ENCODE results near the gene DNAJB12.
"Not testable (repeated sequence)": the region's sequence is repeated elsewhere in the genome, so short reads cannot be mapped to it uniquely, and the experiment has no call there.

Gene DNAJB12

DNA sequence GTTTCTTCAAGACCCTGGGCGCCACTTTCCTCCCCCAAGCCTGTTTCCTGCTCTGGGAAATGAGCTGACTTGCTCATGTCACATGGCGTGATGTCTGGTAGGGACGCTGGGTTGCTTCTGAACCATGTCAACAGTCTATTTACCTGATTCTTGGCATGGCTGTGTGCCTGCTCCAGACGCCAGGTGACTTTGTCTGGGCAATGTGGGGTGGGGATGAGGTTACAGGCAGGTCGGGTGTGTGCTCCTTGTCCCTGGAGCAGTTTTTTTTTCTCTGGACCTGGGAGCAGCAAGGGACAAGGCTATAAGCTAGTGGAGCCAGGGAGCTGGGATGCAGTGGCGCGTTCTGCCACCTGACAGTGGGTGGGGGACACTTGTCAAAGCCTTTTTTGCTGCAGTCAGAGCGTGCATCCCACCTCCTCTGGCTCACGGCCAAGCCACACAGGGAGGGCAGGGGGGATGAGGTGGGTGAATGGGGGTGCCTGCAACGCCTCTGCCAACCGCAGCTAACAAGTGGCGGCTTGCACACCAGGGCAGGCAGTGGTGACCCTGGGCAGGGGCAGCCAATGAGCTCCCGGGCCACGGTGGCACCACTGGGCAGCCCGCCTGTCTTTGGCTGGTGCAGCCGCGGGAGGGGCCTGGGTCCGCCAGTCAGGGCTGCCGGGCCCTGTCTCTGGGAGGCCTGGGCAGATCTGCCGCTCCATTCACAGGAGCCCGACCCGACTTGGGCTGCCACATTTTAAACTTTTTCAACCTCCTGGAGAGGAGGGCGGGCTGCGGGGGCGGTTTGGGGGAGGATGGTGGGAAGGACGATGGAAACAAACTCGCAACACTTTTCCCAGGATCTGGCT lies 22.9 kb downstream of the DNAJB12 start:
- peak; percentile 60 to 85 for DNase-seq (ENCODE audit: low read depth in 2 of 2, low spot score in 1 of 2)

DNA sequence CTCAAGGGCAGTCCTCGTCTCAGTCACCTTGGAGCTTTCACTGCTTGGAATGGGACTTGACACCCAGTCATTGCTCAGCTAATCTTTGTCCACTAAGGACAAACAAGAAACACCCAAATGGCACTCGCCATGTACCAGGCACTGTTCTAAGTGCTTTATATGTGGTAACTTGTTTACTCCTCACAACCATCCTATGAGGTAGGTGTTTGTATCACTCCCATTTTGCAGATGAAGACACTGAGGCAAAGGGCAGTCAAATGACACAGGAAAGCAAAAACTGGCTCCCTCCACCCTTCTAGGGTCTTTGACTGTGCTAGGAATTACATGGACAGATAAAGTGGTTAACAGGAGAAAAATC lies 24.7 kb downstream of the DNAJB12 start:
- no peak for DNase-seq (ENCODE audit: low read depth in 2 of 2, low spot score in 1 of 2)

DNA sequence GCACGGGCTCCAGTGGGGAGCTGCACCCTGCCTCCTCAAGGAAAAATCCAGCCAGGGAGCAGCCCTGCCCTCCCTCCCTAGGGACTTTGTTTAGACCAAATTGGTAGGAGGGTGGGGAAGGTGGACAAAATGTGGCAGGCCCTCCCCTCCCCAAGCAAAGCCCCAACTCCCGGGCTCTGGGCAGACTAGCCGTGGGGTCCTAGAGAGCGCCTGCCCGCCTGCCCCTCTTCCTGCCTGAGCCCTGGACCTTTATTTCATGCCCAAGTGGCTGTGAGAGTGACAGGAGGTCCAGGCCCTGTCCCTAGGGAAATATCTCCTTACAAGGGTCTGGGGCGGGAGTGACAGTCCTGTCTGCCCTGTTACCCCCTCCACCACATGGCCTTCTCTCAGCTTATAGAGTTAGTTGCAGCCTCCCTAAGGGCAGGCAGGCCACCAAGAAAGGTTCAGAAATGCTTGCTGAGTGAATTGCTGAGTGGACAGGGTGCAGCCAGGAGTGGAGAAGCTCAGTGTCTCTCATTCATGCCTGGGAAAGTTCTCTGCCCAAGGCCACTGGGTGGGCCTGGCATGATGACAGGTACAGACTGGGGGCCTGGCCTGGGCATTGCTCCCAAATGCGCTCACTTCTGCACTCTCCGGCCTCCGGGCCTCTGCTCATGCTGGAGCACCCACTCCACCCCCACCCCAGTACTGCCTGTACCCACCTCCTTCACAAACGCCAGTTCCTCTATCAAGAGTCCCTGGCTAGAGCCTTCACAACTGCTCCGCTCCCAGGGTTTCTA lies 25.2 kb downstream of the DNAJB12 start:
- DNase-seq (ENCODE audit: low read depth in 2 of 2, low spot score in 1 of 2) = no peak

DNA sequence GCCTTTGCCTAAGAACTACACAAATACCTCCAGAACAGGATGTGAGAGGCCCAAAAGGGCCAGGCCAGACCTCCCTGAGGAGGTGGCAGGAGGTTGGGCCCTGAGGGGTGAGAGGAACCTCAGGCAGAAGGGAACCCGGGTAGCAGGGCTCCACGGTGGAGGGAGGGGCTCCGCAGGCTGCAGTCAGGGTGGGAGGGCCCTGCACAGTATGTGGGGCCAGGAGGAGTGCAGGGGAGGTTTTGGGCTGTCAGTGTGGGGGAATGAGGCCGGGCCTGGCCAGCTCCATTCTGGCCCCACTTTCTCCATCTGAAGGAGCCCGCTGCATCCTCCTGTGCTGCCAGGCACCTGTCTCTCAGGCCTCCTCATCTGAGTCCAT lies 25.9 kb downstream of the DNAJB12 start:
- DNase-seq (ENCODE audit: low read depth in 2 of 2, low spot score in 1 of 2) = no peak

DNA sequence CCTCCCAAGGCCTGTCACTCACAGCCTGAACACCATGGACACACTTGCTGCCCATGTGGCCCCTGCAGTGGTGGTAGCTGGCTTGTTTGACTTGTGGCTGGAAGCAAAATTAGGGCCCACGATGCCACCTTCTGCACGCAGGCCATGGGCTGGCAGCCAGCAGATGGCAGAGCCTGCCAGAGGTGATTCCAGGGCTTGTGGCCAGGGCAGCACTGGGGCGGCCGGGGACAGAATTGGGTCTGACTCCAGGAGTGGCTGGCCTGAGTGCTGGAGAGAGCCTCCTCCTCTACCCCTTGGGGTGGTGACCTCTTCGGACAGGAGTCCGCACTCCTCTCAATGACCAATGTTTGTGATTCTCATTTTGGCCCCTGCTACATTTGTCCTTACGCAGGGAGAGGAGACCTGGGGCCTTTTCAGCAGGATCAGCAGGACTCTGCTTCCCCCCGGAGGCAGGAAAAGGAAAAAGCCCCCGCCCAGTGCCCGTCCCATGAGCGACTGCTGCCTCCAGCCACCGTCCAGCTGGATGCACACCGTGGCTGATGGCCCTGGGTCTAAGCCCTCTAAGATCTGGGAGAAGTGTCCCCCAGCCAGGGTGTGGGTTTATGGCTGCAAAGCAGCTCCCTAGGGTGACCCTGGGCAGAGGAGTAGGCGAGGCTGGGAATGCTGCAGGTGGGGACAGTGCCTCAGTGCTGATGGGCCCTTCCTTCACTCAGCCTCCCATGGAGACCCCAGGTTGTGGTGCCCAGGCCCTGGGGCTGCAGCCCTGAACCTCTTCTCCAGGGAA lies 26.5 kb downstream of the DNAJB12 start:
- no peak for DNase-seq (ENCODE audit: low read depth in 2 of 2, low spot score in 1 of 2)

DNA sequence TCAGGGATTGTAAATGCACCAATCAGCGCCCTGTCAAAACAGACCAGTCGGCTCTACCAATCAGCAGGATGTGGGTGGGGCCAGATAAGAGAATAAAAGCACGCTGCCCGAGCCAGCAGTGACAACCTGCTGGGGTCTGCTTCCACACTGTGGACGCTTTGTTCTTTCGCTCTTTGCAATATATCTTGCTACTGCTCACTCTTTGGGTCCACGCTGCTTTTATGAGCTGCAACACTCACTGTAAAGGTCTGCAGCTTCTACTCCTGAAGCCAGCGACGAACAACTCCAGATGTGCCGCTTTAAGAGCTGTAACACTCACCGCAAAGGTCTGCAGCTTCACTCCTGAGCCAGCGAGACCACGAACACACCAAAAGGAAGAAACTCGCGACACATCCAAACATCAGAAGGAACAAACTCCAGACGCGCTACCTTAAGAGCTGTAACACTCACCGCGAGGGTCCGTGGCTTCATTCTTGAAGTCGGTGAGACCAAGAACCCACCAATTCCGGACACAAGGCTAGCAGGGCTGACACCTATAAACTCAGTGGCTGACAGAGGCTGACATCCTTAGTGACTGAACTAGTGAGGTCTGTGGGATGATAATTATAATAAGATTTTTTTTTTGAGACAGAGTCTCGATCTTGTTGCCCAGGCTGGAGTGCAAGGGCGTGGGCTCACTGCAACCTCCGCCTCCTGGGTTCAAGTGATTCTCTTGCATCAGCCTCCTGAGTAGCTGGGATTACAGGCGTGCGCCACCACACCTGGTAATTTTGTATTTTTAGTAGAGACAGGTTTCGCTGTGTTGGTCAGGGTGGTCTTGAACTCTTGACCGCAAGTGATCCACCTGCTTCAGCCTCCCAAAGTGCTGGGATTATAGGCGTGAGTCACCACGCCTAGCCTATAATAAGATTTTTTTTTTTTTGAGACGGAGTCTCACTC lies 27.8 kb downstream of the DNAJB12 start:
- DNase-seq (ENCODE audit: low read depth in 2 of 2, low spot score in 1 of 2) = peak in 1 of 2 donors; percentile 43

DNA sequence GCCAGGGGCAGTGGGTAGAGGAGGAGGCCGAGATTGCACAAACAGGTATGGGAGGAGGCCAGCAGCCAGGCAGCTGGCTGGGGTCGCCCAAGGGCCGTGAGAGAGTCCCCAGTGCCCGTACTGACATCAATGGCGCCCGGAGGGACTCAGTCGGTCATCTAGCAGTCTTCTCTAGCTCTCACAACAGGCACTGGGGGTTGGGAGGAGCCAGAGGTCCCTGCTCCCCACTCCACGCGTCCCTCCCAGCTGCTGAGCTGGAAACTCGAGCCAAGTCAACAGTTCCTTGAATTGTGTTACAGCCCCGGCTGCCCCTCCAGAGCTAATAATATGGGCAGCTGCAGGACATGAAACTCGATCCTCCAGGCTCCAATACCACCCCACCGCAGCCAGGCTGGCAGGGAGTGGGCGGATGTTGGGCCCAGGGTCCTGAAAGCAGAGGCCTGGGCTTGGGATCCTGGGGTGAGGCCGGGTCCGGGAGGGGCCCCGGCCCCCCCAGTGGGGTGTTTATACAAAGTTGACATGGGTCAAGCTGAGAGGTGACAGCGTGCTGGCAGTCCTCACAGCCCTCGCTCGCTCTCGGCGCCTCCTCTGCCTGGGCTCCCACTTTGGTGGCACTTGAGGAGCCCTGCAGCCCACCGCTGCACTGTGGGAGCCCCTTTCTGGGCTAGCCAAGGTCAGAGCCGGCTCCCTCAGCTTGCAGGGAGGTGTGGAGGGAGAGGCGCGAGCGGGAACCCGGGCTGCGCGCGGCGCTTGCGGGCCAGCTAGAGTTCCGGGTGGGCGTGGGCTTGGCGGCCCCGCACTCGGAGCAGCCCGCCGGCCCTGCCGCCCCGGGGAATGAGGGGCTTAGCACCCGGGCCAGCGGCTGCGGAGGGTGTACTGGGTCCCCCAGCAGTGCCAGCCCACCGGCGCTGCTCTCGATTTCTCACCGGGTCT lies 29.2 kb downstream of the DNAJB12 start:
- not testable (repeated sequence) for DNase-seq (ENCODE audit: low read depth in 2 of 2, low spot score in 1 of 2)

DNA sequence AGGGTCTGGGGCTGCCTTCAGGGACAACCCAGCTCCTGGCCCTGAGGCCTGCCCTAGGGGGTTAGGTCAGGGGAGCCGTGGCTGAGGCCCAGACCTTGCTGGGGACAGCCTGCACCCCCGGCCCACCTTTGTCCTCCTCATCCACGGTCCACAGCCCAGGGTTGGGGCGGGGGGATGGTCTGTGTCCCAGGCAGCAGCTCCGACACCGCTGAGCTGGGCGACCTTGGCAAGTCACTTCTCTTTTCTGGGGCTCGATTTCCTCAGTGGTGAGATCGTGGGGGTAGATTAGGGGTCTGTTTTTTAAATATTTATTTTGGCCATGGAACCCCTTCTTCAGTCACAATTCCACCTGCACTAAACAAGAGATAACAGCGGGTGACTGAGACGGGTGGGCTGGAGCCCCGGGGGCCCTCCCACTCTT lies 30.9 kb downstream of the DNAJB12 start:
- no peak for DNase-seq (ENCODE audit: low read depth in 2 of 2, low spot score in 1 of 2)

DNA sequence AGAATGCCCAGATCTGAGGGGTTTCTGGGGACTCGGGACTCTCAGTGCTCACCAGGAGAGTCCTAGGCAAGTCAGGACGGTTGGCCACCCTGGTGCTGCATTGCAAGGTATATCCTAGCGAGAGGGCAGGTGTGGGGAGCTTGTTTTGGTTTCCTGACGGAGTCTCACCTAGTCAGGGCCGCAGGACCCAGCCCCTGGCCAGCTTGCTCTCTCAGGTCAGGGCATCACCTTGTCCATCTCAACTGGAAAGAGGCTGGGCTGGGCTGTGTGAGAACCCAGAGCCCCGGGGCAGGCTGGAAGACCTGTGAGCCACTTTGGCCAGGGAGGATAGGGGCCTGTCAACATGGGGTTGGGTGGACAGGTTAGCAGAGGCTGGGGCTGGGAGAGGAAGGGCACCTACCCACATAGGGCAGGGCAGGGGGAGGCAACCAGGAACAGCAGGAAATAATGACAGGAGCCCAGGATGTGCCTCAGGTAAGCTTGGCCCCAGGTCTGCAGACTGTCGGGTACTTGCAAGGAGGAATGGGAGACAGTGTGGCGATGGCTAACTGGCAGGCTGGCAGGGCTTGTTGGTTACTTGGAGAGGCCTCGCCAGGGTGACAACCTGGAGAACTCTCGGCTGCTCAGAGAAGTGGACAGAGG lies 31.5 kb downstream of the DNAJB12 start:
- DNase-seq (ENCODE audit: low read depth in 2 of 2, low spot score in 1 of 2) = no peak

DNA sequence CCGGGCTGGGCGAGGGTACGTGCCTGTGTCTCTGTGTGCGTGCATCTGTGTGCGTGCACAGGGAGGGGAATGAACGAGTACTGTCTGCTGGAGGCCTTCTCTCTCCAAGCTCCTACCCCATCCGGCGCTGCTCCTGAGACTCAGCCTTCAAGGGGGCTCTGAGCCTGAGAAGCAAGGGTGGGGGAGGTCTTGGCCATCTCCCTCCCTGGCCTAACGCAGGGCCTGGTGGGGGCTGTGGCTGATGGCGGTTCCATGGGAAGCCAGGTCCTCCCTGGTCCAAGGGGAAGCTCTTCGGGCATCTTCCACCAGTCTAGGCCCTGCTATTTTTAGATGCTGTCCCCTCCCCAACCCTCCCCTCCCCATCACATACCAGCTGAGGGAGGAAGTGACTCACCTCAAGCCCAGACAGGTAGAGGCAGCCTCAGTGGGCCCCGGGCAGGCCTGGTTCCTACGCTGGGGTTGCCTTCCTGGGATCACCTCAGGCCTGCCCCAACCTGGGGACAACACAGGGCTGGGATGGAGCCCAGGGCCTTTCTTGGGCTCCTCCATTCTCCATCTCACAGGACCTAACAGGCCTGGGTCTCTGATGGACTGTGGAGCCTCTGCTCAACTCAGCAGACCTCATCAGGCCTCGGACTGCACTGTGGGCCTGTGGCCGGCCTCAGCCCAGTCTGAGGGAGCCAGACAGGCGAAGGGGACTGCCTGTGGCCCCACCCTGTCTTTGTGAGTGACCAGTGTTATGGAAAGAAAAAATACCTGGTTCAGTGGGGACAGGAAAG lies 32.2 kb downstream of the DNAJB12 start:
- peak in 1 of 2 donors; percentile 40 for DNase-seq (ENCODE audit: low read depth in 2 of 2, low spot score in 1 of 2)

DNA sequence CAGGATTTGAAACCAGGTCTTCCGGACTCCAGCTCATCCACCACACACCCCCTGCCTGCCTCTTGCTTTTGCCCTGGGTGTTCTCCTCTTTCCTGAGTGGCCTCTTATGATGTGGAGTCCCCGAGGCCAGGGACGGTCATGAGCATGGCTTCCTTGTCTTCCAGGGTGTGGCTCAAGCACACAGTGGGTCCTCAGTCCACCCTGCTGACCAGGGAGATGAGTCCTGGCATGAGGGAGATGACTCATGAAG lies 32.8 kb downstream of the DNAJB12 start:
- no peak for DNase-seq (ENCODE audit: low read depth in 2 of 2, low spot score in 1 of 2)

DNA sequence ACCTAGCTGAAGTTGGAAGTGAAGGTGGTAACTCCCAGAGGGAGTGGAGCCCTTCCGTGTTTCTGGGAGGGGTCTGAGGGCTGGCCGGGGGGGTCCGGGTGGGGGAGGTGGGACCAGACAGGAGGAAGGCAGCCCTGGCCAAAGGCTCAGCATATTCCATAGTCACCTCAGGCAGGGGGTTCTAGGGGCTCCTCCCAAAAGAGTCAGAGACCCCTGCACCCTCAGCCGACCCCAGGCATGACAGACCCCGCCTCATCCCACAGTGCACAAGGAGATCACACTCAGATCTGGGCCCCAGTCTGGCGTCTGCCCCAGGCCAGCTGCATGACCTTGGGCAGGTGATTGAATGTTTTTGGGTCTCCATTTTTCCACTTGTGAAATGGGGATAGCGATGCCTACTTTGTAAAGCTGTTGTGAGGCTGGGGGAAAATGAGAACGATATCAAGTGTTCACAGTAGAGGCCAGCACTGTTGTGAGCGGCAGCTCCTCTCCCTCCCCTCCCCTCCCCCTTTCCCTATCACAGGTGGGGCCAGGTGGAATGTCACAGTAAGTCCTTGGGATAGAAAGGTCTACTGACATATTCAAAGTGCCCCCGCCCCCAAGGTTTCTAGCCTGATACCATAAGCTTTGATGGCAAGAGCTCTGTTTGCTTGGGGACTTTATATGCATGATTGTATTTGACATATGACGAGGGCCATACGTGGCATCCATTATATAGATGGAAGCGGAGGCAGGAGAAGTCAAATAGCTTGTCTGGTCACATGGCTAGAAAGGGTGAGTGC lies 33.3 kb downstream of the DNAJB12 start:
- DNase-seq (ENCODE audit: low read depth in 2 of 2, low spot score in 1 of 2) = no peak

DNA sequence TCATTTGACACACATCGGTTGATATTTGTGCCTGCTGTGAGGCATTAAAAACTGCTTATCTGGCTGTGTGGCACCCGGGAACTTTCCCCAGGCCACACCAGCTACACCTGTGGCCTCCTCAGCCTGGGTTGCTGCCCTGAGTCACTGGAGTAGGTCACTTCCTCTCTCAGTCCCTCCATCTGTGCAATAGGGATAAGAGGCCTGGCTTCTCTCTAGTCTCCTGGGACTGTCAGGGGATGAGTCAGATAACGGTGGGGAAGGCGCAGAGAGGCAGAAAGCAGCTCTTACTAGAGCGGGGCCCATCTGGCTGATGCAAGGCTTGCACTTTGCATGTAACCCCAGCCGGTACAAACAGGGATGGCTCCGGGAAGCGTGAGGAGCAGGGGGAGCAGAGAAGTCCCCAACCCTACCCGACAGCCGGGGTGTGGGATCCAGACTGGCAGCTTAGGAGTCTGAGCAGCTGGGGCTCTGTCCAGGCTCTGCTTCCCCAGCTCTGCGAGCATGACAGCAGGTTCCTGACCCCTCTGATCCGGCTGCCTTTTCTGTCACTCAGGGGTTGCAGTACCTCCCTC lies 34.0 kb downstream of the DNAJB12 start:
- peak in 1 of 2 donors; percentile 54 for DNase-seq (ENCODE audit: low read depth in 2 of 2, low spot score in 1 of 2)

DNA sequence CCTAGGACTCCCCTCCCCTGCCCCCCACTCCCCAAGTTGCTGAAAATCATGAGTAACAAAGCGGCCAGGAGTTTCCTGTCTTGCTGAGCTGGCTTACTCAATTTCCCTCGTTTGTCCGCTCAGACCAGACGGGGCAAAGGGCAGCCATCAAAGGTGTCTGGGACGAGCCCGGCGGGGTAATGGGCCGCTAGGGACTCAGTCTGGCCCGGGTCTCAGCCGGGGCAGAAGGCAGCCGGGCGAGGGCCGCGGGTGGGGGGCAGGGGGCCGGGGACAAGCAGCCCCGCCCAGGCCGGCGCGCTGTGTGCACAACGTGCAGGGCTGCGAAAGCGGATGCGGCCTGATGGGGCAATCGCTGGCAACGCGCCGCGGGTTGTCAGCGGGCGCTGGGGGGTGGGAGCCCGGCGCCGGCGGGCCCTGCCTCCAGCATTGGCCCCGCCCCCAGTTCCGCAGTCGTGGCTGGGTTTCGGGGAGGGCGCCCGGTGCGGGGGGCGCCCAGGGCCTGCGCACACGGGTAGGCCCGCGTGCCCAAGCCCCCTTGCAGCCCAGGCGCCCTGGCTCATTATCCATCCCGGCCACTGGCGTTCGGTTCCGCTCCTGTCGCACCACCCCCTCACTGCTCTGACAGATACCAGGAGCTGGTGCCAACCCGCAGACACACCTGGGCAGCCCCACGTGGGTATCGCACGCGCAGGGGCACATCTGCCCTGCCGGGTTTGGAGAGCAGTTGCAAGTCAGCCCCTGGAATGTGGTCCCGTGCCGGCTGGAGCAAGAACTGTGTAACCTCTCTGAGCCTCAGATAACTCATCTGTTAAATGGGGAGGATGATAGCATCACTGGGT lies 35.1 kb downstream of the DNAJB12 start:
- DNase-seq (ENCODE audit: low read depth in 2 of 2, low spot score in 1 of 2) = peak; percentile 63 to 76

DNA sequence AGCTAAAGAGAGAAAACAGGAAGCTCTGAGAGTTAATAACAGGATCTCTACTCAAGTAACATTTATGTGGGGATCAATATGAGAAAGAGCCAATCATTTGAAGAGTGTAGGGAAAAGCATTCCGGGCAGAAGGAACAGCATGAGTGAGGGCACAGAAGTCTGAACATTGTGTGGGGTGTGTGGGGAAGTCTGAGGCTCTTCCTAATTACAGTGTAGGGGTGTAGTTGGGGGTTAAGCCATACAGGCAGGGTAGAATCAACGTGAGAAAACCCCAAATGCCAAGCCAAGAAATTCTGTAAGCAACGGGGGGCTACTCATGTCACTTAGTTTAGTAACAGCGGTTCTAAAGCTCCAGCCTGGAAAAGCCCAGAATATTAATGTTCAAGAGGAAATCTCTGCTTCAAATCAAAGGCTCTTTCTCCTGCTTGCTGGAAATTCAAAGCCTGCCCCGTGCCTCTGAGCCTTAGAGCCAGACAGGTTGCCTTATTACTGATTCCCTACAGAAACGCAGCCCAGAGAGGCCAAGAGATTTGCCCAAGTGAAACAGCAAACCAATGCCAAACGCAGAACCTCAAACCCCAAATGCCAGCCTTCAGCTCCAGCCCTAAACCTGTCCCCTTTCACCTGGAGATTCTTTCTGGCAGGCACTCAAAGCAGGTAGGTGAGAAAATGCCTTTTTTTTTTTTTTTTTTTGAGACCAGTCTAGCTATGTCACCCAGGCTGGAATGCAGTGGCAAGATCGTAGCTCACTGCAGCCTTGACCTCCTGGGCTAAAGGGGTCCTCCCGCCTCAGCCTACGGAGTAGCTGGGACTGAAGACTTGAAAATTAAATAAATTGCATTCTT lies 36.1 kb downstream of the DNAJB12 start:
- DNase-seq (ENCODE audit: low read depth in 2 of 2, low spot score in 1 of 2) = no peak

All from stimulated activated CD8-positive, alpha-beta memory T cell treated with anti-CD3 and anti-CD28 coated beads, Interleukin-4, amount 100 ng/mL, for 4 hours (primary cell).